ENCODE results near the gene S100A2. TPM values are rescaled to one million over a fixed set of nuclear protein-coding genes. Genes with fewer than 3 reads are reported as not detected.
A peak's percentile ranks its signal among the peaks of the same experiment; 100 is the strongest.

The S100A2 gene
- total RNA-seq, 1 experiment from 2014 or later = not detected

GRCh38 chr1:153536671-153537375 is 28.8 kb downstream of the S100A2 start:
- Histone ChIP-seq H3K4me1 (ENCODE audit: low read length) (peaks cover 19% of the 10 kb centered on the region), H3K79me2 (ENCODE audit: low read length) (no peaks in the 10 kb centered on the region), H3K9ac (ENCODE audit: low read length) (peak overlapping the region; percentile 75), H3K27ac (ENCODE audit: low read length) (no peak overlapping the region), H3K4me3 (ENCODE audit: low read length) (peak overlapping the region; percentile 73; the same call in 1 of the 2 replicates), H2AFZ (ENCODE audit: low read length) (peak overlapping the region; percentile 65; the same call in 1 of the 2 replicates), H3K9me2 (replicated peaks; ENCODE audit: insufficient read depth, low read length) (no peaks in the 10 kb centered on the region), H3K4me2 (ENCODE audit: low read depth, low read length, poor library complexity, severe bottlenecking) (peak overlapping the region; percentile 60), H3K27me3 (ENCODE audit: low read length) (no peaks in the 10 kb centered on the region), H3K36me3 (ENCODE audit: insufficient read depth, low read length) (no peaks in the 10 kb centered on the region), H3K9me3 (ENCODE audit: low read length) (no peaks in the 10 kb centered on the region), H4K20me1 (ENCODE audit: insufficient read depth, low read depth, low read length) (no peaks in the 10 kb centered on the region)
- DNase-seq = no peak

- peak overlapping the region; percentile 65; the same call in 1 of the 2 replicates for H2AFZ ChIP-seq (ENCODE audit: low read length)
- peak overlapping the region; percentile 75 for H3K9ac ChIP-seq (ENCODE audit: low read length)
- peaks cover 19% of the 10 kb centered on the region for H3K4me1 ChIP-seq (ENCODE audit: low read length)
- no peaks in the 10 kb centered on the region for H3K36me3 ChIP-seq (ENCODE audit: insufficient read depth, low read length)
- H3K9me2 ChIP-seq (replicated peaks; ENCODE audit: insufficient read depth, low read length) = no peaks in the 10 kb centered on the region
- peak overlapping the region; percentile 73 for H3K4me3 ChIP-seq (ENCODE audit: low read length)
- H3K9me3 ChIP-seq (ENCODE audit: low read length) = no peaks in the 10 kb centered on the region
- H3K79me2 ChIP-seq (ENCODE audit: low read length) = no peaks in the 10 kb centered on the region
- H3K27me3 ChIP-seq (ENCODE audit: low read length) = no peaks in the 10 kb centered on the region
- peak; percentile 72 for DNase-seq
- no peaks in the 10 kb centered on the region for H4K20me1 ChIP-seq (ENCODE audit: insufficient read depth, low read depth, low read length)
- no peak overlapping the region for H3K27ac ChIP-seq (ENCODE audit: low read length)
- H3K4me2 ChIP-seq (ENCODE audit: low read depth, low read length, poor library complexity, severe bottlenecking) = peak overlapping the region; percentile 60
These were observed 29.5 kb downstream of the S100A2 start for GRCh38 chr1:153536012-153536670.

GRCh38 chr1:153535242-153536011 is 30.2 kb downstream of the S100A2 start, which contains the start of gene S100A6:
Gene S100A6 (minus strand): TSS chr1:153535991. CDS start chr1:153535339, 652 bp downstream.
- H3K27ac ChIP-seq (ENCODE audit: low read length) = no peak within 1 kb of the TSS
- peak within 1 kb of the TSS; percentile 60 for H3K4me2 ChIP-seq (ENCODE audit: low read depth, low read length, poor library complexity, severe bottlenecking)
- peak; percentile 55 for DNase-seq
- peak within 1 kb of the TSS; percentile 73 for H3K4me3 ChIP-seq (ENCODE audit: low read length)
- peaks cover 19% of the 10 kb centered on the region for H3K4me1 ChIP-seq (ENCODE audit: low read length)
- H3K79me2 ChIP-seq (ENCODE audit: low read length) = no peaks in the 10 kb centered on the region
- no peaks in the 10 kb centered on the region for H3K9me3 ChIP-seq (ENCODE audit: low read length)
- no peaks in the 10 kb centered on the region for H3K9me2 ChIP-seq (replicated peaks; ENCODE audit: insufficient read depth, low read length)
- no peaks in the 10 kb centered on the region for H3K27me3 ChIP-seq (ENCODE audit: low read length)
- H4K20me1 ChIP-seq (ENCODE audit: insufficient read depth, low read depth, low read length) = no peaks in the 10 kb centered on the region
- H2AFZ ChIP-seq (ENCODE audit: low read length) = peak within 1 kb of the TSS; percentile 93
- peak within 1 kb of the TSS; percentile 75 for H3K9ac ChIP-seq (ENCODE audit: low read length)
- no peaks in the 10 kb centered on the region for H3K36me3 ChIP-seq (ENCODE audit: insufficient read depth, low read length)

- Histone ChIP-seq H3K9me3 (ENCODE audit: low read length) (no peaks in the 10 kb centered on the region), H3K79me2 (ENCODE audit: low read length) (no peaks in the 10 kb centered on the region), H4K20me1 (ENCODE audit: insufficient read depth, low read depth, low read length) (no peaks in the 10 kb centered on the region), H3K36me3 (ENCODE audit: insufficient read depth, low read length) (no peaks in the 10 kb centered on the region), H3K27ac (ENCODE audit: low read length) (no peak overlapping the region), H3K4me2 (ENCODE audit: low read depth, low read length, poor library complexity, severe bottlenecking) (peak overlapping the region; percentile 46), H2AFZ (ENCODE audit: low read length) (no peak overlapping the region), H3K4me1 (ENCODE audit: low read length) (peaks cover 19% of the 10 kb centered on the region), H3K9ac (ENCODE audit: low read length) (peak overlapping the region; percentile 75), H3K9me2 (replicated peaks; ENCODE audit: insufficient read depth, low read length) (no peaks in the 10 kb centered on the region), H3K4me3 (ENCODE audit: low read length) (peak overlapping the region; percentile 73; the same call in 1 of the 2 replicates), H3K27me3 (ENCODE audit: low read length) (no peaks in the 10 kb centered on the region)
- DNase-seq = no peak
These were observed 30.8 kb downstream of the S100A2 start for GRCh38 chr1:153534925-153535241.

- no peaks in the 10 kb centered on the region for H4K20me1 ChIP-seq (ENCODE audit: insufficient read depth, low read depth, low read length)
- peak overlapping the region; percentile 46 for H3K4me2 ChIP-seq (ENCODE audit: low read depth, low read length, poor library complexity, severe bottlenecking)
- peaks cover 19% of the 10 kb centered on the region for H3K4me1 ChIP-seq (ENCODE audit: low read length)
- no peaks in the 10 kb centered on the region for H3K9me3 ChIP-seq (ENCODE audit: low read length)
- no peak for DNase-seq
- H3K36me3 ChIP-seq (ENCODE audit: insufficient read depth, low read length) = no peaks in the 10 kb centered on the region
- no peaks in the 10 kb centered on the region for H3K9me2 ChIP-seq (replicated peaks; ENCODE audit: insufficient read depth, low read length)
- no peaks in the 10 kb centered on the region for H3K79me2 ChIP-seq (ENCODE audit: low read length)
- no peak overlapping the region for H2AFZ ChIP-seq (ENCODE audit: low read length)
- H3K27ac ChIP-seq (ENCODE audit: low read length) = no peak overlapping the region
- no peaks in the 10 kb centered on the region for H3K27me3 ChIP-seq (ENCODE audit: low read length)
- H3K9ac ChIP-seq (ENCODE audit: low read length) = peak overlapping the region; percentile 75; the same call in 1 of the 2 replicates
- H3K4me3 ChIP-seq (ENCODE audit: low read length) = peak overlapping the region; percentile 73; the same call in 1 of the 2 replicates
These were observed 31.3 kb downstream of the S100A2 start for GRCh38 chr1:153534226-153534924.

- Histone ChIP-seq H3K4me3 (ENCODE audit: low read length) (no peak overlapping the region), H2AFZ (ENCODE audit: low read length) (no peak overlapping the region), H3K4me1 (ENCODE audit: low read length) (peaks cover 21% of the 10 kb centered on the region), H3K9ac (ENCODE audit: low read length) (no peak overlapping the region), H3K9me2 (replicated peaks; ENCODE audit: insufficient read depth, low read length) (no peaks in the 10 kb centered on the region), H4K20me1 (ENCODE audit: insufficient read depth, low read depth, low read length) (no peaks in the 10 kb centered on the region), H3K36me3 (ENCODE audit: insufficient read depth, low read length) (no peaks in the 10 kb centered on the region), H3K27me3 (ENCODE audit: low read length) (no peaks in the 10 kb centered on the region), H3K27ac (ENCODE audit: low read length) (no peak overlapping the region), H3K4me2 (ENCODE audit: low read depth, low read length, poor library complexity, severe bottlenecking) (no peak overlapping the region), H3K79me2 (ENCODE audit: low read length) (no peaks in the 10 kb centered on the region), H3K9me3 (ENCODE audit: low read length) (no peaks in the 10 kb centered on the region)
- DNase-seq = no peak
These were observed 31.9 kb downstream of the S100A2 start for GRCh38 chr1:153533689-153534201.

GRCh38 chr1:153532769-153533599 is 32.7 kb downstream of the S100A2 start:
- Histone ChIP-seq H3K4me1 (ENCODE audit: low read length) (peaks cover 19% of the 10 kb centered on the region), H2AFZ (ENCODE audit: low read length) (no peak overlapping the region), H3K4me3 (ENCODE audit: low read length) (no peak overlapping the region), H3K79me2 (ENCODE audit: low read length) (no peaks in the 10 kb centered on the region), H3K9ac (ENCODE audit: low read length) (no peak overlapping the region), H3K9me2 (replicated peaks; ENCODE audit: insufficient read depth, low read length) (no peaks in the 10 kb centered on the region), H3K36me3 (ENCODE audit: insufficient read depth, low read length) (no peaks in the 10 kb centered on the region), H3K27ac (ENCODE audit: low read length) (no peak overlapping the region), H3K4me2 (ENCODE audit: low read depth, low read length, poor library complexity, severe bottlenecking) (no peak overlapping the region), H4K20me1 (ENCODE audit: insufficient read depth, low read depth, low read length) (no peaks in the 10 kb centered on the region), H3K9me3 (ENCODE audit: low read length) (no peaks in the 10 kb centered on the region), H3K27me3 (ENCODE audit: low read length) (no peaks in the 10 kb centered on the region)
- peak; percentile 88 for DNase-seq
